Liver (tissue), 9 donors: ENCODE measurements around the gene FNBP1. TPM values are rescaled to one million over a fixed set of nuclear protein-coding genes. Genes with fewer than 3 reads are reported as not detected.

Source experiments
- DNase-seq: peaks from one replicate; pipeline ENCODE4 v3.0.0-alpha.2; 2017; ENCODE audit warnings: low spot score
- H3K27ac ChIP-seq, 2 donors: one replicate each; pipeline ENCODE4 v1.7.0; 2013; ENCODE audit warnings: inconsistent platforms in 2 of 2, low read length in 2 of 2, control low read depth in 1 of 2, low read depth in 1 of 2, mild to moderate bottlenecking in 1 of 2
- H3K27me3 ChIP-seq, 4 donors: one replicate each; pipeline versions ENCODE4 v1.6.1 to v1.7.0; 2013; ENCODE audit warnings: low read length in 3 of 4, inconsistent platforms in 1 of 4, mild to moderate bottlenecking in 1 of 4, moderate library complexity in 1 of 4; ENCODE audit not compliant: control insufficient read depth in 4 of 4, insufficient read depth in 4 of 4
- H3K36me3 ChIP-seq, 4 donors: one replicate each; pipeline versions ENCODE4 v1.6.1 to v1.7.0; 2013; ENCODE audit warnings: low read length in 3 of 4, mild to moderate bottlenecking in 3 of 4, low read depth in 1 of 4, moderate library complexity in 1 of 4; ENCODE audit not compliant: control insufficient read depth in 4 of 4, insufficient read depth in 3 of 4
- H3K4me1 ChIP-seq, 4 donors: one replicate each; pipeline versions ENCODE4 v1.6.1 to v1.7.0; 2013; ENCODE audit warnings: low read length in 3 of 4, mild to moderate bottlenecking in 3 of 4, moderate library complexity in 1 of 4; ENCODE audit not compliant: control insufficient read depth in 4 of 4, insufficient read depth in 4 of 4
- H3K4me3 ChIP-seq, 3 donors: one replicate each; pipeline versions ENCODE4 v1.6.1 to v1.7.0; 2013; ENCODE audit warnings: low read length in 3 of 3, control low read depth in 1 of 3, low read depth in 1 of 3, mild to moderate bottlenecking in 1 of 3
- H3K9ac ChIP-seq, 2 donors: one replicate each; pipeline ENCODE4 v1.7.0; 2013; ENCODE audit warnings: low read length in 2 of 2, mild to moderate bottlenecking in 2 of 2, moderate library complexity in 2 of 2, control low read depth in 1 of 2, low read depth in 1 of 2
- H3K9me3 ChIP-seq, 4 donors: one replicate each; pipeline versions ENCODE4 v1.6.1 to v1.7.0; 2013; ENCODE audit warnings: low read length in 3 of 4; ENCODE audit not compliant: control insufficient read depth in 4 of 4
- FOXA1 ChIP-seq: IDR thresholded peaks from 2 replicates; pipeline ENCODE4 v1.6.1; 2016; ENCODE audit warnings: antibody characterized with exemption
- FOXA2 ChIP-seq: IDR thresholded peaks from 2 replicates; pipeline ENCODE4 v1.6.1; 2016; ENCODE audit warnings: antibody characterized with exemption
- HNF4A ChIP-seq, 2 donors: conservative IDR thresholded peaks; 2 replicates each; pipeline ENCODE4 v1.6.1; 2016; ENCODE audit warnings: antibody characterized with exemption in 2 of 2, mild to moderate bottlenecking in 2 of 2
- HNF4G ChIP-seq: IDR thresholded peaks from 2 replicates; pipeline ENCODE4 v1.6.1; 2016; ENCODE audit warnings: antibody characterized with exemption
- NR2F2 ChIP-seq: IDR thresholded peaks from 2 replicates; pipeline ENCODE4 v1.6.1; 2016; ENCODE audit warnings: antibody characterized with exemption
- RAD21 ChIP-seq, 2 donors: IDR thresholded peaks; 2 replicates each; pipeline ENCODE4 v1.6.1; 2016; ENCODE audit warnings: antibody characterized with exemption in 2 of 2, mild to moderate bottlenecking in 2 of 2
- RXRA ChIP-seq, 2 donors: IDR thresholded peaks; 2 replicates each; pipeline ENCODE4 v1.6.1; 2017 to 2018; ENCODE audit warnings: antibody characterized with exemption in 2 of 2, mild to moderate bottlenecking in 1 of 2
- SP1 ChIP-seq: IDR thresholded peaks from 2 replicates; pipeline ENCODE4 v1.6.1; 2018; ENCODE audit warnings: antibody characterized with exemption, mild to moderate bottlenecking
- TAF1 ChIP-seq: conservative IDR thresholded peaks from 2 replicates; pipeline ENCODE4 v1.6.1; 2016; ENCODE audit warnings: antibody characterized with exemption, mild to moderate bottlenecking
- YY1 ChIP-seq: IDR thresholded peaks from 2 replicates; pipeline ENCODE4 v1.6.1; 2016; ENCODE audit warnings: antibody characterized with exemption, mild to moderate bottlenecking
- WGBS: extraction: QIAGEN DNeasy Blood & Tissue Kit; methylation state at CpG from one replicate; pipeline ENCODE4 v1.1.7; 2013; 5-methylcytosine and 5-hydroxymethylcytosine counted together
- polyA plus RNA-seq, 2 donors: library from polyadenylated mRNA; stranded (reverse) in 1 of 2; unstranded in 1 of 2; fragments of 200-250 nt in 1 of 2; fragments of >200 nt in 1 of 2; fragmentation: Nextera tagmentation in 1 of 2; extraction: Ambion mirVana in 1 of 2; gene quantifications; one replicate each; pipeline versions ENCODE4 v1.2.1 to v1.2.3, GENCODE V29; 2013 to 2015
- total RNA-seq, 2 donors: library from RNA; depleted of rRNA; stranded (reverse); fragments of >200 nt; gene quantifications; one replicate each; pipeline ENCODE4 v1.2.3, GENCODE V29; 2014
- TF ChIP-seq, protein P1 (sequence below): fragments of 150-350 bp; IDR thresholded peaks from 2 replicates; pipeline ENCODE4 v1.5.1; 2017; ENCODE audit warnings: improper control_type of control experiment, low read depth, low read length; ENCODE audit not compliant: missing input control
- TF ChIP-seq, protein P2 (sequence below): IDR thresholded peaks from 2 replicates; pipeline ENCODE4 v1.6.1; 2016; ENCODE audit warnings: antibody characterized with exemption, mild to moderate bottlenecking
- TF ChIP-seq, protein P3 (sequence below): IDR thresholded peaks from 2 replicates; pipeline ENCODE4 v1.6.1; 2016; ENCODE audit warnings: antibody characterized with exemption
- TF ChIP-seq, protein P4 (sequence below): IDR thresholded peaks from 2 replicates; pipeline ENCODE4 v1.6.1; 2016; ENCODE audit warnings: antibody characterized with exemption
- donor health status: healthy.
- donor health status: healthy.
- donor health status: healthy.
- donor health status: healthy.
- donor health status: healthy.

The FNBP1 gene
- total and polyA plus RNA-seq, 4 donors, result 6.6 to 15.6 (median 12.3) TPM

DNA sequence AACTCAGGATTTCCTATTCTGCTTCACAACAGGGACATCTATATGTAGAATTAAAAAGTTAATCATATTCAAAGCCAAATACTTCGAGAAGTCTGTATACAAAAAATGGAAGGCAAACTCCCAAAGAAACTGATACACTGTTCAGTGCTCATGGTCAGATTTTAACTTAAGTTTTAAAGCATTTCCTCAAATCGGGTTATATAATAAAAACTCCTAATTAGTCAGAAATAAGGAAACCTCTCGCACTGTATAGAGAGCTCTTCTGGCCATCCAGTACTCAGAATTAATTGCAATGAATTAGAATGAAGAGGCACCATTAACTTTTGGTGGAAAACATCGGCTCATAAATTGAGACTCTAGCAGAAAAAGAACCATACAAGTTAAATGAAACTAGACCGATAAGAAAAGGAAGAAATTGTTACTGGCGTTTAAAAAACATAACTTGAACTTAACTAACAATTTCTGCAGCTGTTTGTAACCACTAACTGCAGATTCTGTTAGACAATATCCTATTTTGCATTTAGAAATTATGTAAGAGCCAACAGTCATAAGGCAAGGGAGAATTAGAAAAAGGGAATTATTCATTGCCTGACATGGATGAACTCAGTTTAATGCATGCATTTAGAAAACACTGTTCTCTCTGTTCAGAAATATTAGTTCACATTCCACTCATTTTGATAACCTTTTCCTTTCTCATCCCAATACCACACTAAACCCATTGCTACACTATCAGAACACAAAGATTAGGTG lies 96.6 kb downstream of the FNBP1 start:
- Histone ChIP-seq H3K36me3 (peaks cover 0 to 3% (median 1%) of the 10 kb centered on the region in 4 donors), H3K4me1 (no peaks in the 10 kb centered on the region), H3K27ac (no peak overlapping the region), H3K9me3 (peaks cover 0 to 4% (median 0%) of the 10 kb centered on the region in 4 donors), H3K27me3 (no peaks in the 10 kb centered on the region), H3K4me3 (no peak overlapping the region), H3K9ac (no peak overlapping the region)
- WGBS, result 82% methylated on average over 6 of the region's 6 CpGs
- no peak for DNase-seq
- no peak for TF ChIP-seq FOXA2
- TF ChIP-seq HNF4G, result no peak
- no peak for TF ChIP-seq RAD21 (IDR thresholded peaks at IDR 0.05)

DNA sequence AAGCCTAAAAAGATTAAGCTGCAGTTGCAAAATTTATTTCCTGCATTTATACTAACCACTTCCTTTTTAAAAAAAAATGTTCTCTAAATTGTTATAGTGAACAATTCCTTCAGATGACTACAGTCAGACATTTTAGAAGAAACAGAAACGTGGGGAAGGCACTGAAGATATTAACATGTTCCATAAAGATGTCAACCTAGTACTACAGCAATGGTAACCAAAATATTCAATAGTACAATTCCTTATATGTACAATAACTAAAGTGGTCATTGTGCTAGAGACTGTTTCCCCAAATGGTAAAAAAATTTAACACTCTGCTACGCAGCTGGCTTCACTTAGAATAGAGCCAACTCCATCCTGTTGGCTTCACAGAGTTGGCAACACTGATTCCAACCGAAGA lies 97.7 kb downstream of the FNBP1 start:
- Histone ChIP-seq H3K4me1 (no peaks in the 10 kb centered on the region), H3K27me3 (no peaks in the 10 kb centered on the region), H3K27ac (no peak overlapping the region), H3K36me3 (peaks cover 0 to 3% (median 0%) of the 10 kb centered on the region in 4 donors), H3K9me3 (peaks cover 0 to 4% (median 0%) of the 10 kb centered on the region in 4 donors), H3K9ac (peak overlapping the region in 1 of 2 donors; percentile 13), H3K4me3 (no peak overlapping the region)
- TF ChIP-seq YY1 (peak; percentile 47), FOXA1 (no peak)
- DNase-seq, result no peak
- 64% methylated on average over 3 of the region's 3 CpGs for WGBS

DNA sequence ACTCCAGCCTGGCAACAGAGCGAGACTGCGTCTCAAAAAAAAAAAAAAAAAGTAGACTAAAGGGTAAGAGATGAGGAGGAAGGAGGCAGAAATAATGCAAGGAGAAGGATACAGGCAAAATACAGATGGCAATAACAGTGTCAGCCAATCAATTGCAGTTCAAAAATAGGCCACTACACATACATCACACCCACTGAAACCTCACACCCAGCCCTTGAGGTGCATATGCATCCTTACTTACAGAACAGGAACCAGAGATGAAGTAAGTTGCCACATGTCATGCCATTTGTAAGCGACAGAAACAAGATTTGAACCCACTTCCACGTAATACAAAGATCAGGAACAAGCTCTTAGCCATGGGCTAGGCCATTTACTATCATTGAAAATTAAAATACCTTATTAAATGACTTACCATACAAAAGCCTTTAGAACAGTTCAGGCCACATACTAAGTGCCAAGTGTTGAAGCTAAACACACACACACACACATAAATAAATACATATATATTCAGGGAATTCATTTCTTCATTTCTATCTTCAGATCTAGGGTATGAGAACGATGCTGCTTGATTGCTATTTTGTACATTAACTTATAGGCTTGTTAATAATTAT lies 98.4 kb downstream of the FNBP1 start:
- DNase-seq, result no peak
- TF ChIP-seq YY1, result no peak
- TF ChIP-seq, protein P1, sequence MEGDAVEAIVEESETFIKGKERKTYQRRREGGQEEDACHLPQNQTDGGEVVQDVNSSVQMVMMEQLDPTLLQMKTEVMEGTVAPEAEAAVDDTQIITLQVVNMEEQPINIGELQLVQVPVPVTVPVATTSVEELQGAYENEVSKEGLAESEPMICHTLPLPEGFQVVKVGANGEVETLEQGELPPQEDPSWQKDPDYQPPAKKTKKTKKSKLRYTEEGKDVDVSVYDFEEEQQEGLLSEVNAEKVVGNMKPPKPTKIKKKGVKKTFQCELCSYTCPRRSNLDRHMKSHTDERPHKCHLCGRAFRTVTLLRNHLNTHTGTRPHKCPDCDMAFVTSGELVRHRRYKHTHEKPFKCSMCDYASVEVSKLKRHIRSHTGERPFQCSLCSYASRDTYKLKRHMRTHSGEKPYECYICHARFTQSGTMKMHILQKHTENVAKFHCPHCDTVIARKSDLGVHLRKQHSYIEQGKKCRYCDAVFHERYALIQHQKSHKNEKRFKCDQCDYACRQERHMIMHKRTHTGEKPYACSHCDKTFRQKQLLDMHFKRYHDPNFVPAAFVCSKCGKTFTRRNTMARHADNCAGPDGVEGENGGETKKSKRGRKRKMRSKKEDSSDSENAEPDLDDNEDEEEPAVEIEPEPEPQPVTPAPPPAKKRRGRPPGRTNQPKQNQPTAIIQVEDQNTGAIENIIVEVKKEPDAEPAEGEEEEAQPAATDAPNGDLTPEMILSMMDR, result peak; percentile 14
- Histone ChIP-seq H3K27me3 (no peaks in the 10 kb centered on the region), H3K27ac (peak overlapping the region; percentile 11 to 50), H3K36me3 (peaks cover 0 to 3% (median 0%) of the 10 kb centered on the region in 4 donors), H3K4me1 (no peaks in the 10 kb centered on the region), H3K9ac (no peak overlapping the region), H3K4me3 (no peak overlapping the region), H3K9me3 (peaks cover 0 to 4% (median 0%) of the 10 kb centered on the region in 4 donors)
- WGBS, result 83% methylated on average over 5 of the region's 5 CpGs

DNA sequence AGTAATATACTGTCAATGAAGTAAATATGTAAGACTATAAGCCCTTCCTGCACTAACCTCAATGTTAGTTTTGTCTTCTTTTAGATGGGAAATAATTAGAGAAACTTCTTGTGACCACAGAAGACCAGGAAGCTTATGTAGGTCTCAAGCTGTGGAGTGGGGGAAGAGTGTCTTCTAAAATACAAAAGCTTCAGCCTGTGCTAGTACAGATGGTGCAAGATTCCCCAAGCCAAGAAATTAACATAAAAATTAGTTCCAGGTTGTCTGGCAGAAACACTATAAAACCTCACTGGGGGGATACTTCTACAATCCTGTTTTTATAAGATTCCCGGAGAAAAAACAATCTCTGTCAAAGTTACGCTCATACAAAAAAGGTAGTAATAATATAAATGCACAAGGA lies 103.6 kb downstream of the FNBP1 start:
- 95% methylated on average over 2 of the region's 2 CpGs for WGBS
- peaks cover 0 to 4% (median 0%) of the 10 kb centered on the region in 4 donors for H3K9me3 ChIP-seq
- no peak overlapping the region for H3K4me3 ChIP-seq
- no peaks in the 10 kb centered on the region for H3K27me3 ChIP-seq
- no peak overlapping the region for H3K27ac ChIP-seq
- no peak for TF ChIP-seq SP1
- TF ChIP-seq NR2F2, result no peak
- TF ChIP-seq, protein P2, sequence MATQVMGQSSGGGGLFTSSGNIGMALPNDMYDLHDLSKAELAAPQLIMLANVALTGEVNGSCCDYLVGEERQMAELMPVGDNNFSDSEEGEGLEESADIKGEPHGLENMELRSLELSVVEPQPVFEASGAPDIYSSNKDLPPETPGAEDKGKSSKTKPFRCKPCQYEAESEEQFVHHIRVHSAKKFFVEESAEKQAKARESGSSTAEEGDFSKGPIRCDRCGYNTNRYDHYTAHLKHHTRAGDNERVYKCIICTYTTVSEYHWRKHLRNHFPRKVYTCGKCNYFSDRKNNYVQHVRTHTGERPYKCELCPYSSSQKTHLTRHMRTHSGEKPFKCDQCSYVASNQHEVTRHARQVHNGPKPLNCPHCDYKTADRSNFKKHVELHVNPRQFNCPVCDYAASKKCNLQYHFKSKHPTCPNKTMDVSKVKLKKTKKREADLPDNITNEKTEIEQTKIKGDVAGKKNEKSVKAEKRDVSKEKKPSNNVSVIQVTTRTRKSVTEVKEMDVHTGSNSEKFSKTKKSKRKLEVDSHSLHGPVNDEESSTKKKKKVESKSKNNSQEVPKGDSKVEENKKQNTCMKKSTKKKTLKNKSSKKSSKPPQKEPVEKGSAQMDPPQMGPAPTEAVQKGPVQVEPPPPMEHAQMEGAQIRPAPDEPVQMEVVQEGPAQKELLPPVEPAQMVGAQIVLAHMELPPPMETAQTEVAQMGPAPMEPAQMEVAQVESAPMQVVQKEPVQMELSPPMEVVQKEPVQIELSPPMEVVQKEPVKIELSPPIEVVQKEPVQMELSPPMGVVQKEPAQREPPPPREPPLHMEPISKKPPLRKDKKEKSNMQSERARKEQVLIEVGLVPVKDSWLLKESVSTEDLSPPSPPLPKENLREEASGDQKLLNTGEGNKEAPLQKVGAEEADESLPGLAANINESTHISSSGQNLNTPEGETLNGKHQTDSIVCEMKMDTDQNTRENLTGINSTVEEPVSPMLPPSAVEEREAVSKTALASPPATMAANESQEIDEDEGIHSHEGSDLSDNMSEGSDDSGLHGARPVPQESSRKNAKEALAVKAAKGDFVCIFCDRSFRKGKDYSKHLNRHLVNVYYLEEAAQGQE, result no peak
- TF ChIP-seq HNF4A (conservative IDR thresholded peaks at IDR 0.05), result no peak
- no peak for TF ChIP-seq RXRA (IDR thresholded peaks at IDR 0.05)
- TF ChIP-seq TAF1, result no peak
- TF ChIP-seq, protein P3, sequence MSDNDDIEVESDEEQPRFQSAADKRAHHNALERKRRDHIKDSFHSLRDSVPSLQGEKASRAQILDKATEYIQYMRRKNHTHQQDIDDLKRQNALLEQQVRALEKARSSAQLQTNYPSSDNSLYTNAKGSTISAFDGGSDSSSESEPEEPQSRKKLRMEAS, result no peak
- TF ChIP-seq, protein P4, sequence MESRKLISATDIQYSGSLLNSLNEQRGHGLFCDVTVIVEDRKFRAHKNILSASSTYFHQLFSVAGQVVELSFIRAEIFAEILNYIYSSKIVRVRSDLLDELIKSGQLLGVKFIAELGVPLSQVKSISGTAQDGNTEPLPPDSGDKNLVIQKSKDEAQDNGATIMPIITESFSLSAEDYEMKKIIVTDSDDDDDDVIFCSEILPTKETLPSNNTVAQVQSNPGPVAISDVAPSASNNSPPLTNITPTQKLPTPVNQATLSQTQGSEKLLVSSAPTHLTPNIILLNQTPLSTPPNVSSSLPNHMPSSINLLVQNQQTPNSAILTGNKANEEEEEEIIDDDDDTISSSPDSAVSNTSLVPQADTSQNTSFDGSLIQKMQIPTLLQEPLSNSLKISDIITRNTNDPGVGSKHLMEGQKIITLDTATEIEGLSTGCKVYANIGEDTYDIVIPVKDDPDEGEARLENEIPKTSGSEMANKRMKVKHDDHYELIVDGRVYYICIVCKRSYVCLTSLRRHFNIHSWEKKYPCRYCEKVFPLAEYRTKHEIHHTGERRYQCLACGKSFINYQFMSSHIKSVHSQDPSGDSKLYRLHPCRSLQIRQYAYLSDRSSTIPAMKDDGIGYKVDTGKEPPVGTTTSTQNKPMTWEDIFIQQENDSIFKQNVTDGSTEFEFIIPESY, result no peak
- no peak for DNase-seq
- peaks cover 1 to 10% (median 8%) of the 10 kb centered on the region in 4 donors for H3K4me1 ChIP-seq
- H3K9ac ChIP-seq, result no peak overlapping the region
- H3K36me3 ChIP-seq, result no peaks in the 10 kb centered on the region
